HG03571 (cell line): Measurements from ENCODE around the gene DLG2.

Source experiments
- ATAC-seq: cut with Tn5 transposase; IDR thresholded peaks from one replicate; pipeline ENCODE4 v1.9.1; 2021; ENCODE audit not compliant: unreplicated experiment

The DLG2 gene

DNA sequence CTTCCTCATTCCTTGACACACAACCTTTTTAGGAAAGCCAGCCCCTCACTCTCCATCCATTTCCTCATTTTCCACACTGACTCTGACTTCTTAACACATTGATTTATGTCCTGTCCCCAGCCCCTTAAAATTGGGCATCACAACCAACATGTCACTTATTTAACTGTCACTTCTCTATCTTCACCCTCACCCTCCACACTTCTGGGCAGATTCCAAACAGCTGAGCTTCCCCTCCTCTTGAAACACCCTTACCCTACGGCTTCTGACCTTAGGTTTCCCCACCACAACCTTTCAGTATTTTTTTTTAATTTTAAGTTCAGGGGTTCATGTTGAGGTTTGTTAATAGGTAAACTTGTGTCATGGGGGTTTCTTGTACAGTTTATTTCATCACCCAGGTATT lies 696.3 kb downstream of the DLG2 start:
- no peak for ATAC-seq

- ATAC-seq = no peak
Observed at GRCh38 chr11:84929738-84930137, 697.4 kb downstream of the DLG2 start.

- ATAC-seq = no peak
Observed at GRCh38 chr11:84924154-84924692, 702.9 kb downstream of the DLG2 start.

- no peak for ATAC-seq
Observed at GRCh38 chr11:84923489-84923888, 703.7 kb downstream of the DLG2 start.

GRCh38 chr11:84922836-84923235 lies 704.3 kb downstream of the DLG2 start:
- no peak for ATAC-seq

- ATAC-seq = no peak
Observed at GRCh38 chr11:84922212-84922805, 704.8 kb downstream of the DLG2 start.

DNA sequence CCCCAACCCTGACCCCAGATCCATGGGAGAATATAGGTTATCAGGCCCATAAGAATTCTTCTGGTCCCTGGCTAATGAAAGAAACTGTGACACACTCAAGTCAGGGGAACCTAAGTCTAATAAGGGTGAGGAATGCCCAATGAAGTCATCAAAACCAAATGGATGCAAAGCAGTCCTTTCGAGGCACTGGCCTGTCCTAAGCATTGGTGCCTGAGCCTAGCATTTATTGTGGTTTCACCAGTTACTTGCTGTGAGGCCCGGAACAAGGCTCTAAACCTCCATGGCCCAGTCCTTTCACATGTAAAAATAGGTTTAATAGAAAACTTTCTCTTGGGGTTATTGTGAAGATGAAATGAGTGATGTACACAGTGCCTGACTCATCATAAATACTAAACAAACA lies 712.6 kb downstream of the DLG2 start:
- no peak for ATAC-seq

DNA sequence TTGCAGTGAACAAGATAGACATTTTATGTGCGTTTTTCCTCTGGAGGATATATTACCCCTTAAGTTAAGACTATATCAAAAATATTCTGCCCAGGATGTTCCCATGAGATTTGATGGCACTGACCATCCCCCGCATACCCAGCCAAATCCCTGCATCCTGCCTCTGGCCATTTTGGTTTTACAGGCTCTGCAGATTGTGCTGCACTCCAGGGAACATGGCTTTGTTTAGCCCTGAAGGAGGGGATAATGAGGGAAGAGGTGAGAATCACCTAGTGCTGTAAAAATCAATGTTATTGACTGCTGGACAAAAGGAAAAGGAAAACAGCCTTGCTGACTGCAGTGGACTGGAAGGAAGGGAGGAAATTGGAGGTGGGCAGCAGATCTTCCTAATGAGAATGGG lies 717.4 kb downstream of the DLG2 start:
- ATAC-seq = no peak

DNA sequence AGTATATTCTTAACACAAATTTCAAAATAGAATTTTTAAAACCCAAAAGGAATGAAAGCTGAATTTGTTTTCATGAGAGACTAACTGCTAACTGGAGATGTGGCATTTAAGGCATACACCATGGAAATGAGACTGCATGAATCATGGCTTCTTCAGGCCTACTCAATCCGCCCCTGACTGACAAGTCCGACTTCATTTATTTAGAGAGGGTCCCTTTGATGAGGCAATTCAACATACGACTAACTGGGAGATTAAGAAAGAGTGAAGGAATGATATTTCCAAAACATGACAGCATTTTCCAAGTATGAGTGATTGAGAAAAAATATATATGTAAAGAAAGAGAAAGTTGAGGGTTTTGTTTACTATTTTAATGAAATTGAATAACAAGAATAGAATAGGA lies 720.1 kb downstream of the DLG2 start:
- ATAC-seq = no peak

GRCh38 chr11:84905411-84905810 lies 721.7 kb downstream of the DLG2 start:
- no peak for ATAC-seq

GRCh38 chr11:84902445-84902844 lies 724.7 kb downstream of the DLG2 start:
- ATAC-seq = no peak

- no peak for ATAC-seq
Observed at GRCh38 chr11:84901991-84902390, 725.2 kb downstream of the DLG2 start.

GRCh38 chr11:84899740-84900139 lies 727.4 kb downstream of the DLG2 start:
- no peak for ATAC-seq

DNA sequence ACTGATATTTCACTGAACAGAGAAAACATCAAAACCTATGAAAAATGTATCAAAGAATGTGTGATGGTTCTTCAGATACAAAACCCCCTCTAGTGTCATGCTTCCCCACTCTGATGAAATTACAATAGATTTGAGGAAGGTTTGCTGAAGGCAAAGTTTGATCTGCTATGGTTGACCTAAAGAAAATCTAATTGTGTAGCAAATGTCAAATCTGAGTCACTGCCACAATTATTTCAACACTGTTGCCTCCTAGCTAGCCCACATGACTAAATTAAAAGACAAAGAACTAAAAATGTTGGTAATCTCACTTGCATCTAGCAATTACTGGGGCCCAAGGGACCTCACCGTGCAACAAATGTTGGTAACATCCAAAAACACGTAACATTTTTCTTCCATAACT lies 728.0 kb downstream of the DLG2 start:
- ATAC-seq = no peak

DNA sequence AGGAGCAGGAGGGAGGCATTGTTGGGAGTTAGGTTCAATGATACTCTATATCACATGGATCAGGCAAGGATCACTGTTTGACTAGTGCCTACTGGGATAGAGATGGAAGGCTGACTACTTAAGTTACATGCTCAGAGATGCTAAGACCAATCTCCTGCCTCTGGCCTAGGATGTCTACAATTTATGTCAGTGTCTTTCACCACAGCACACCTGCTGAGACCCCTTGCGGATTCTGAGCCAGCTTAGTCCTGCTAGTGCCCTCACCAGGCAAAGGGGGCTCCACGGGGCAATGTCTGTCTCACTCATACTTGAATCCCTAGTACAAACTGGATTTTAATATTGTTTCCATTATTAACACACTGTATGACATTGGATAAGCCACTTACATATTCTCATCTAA lies 732.5 kb downstream of the DLG2 start:
- ATAC-seq = no peak

DNA sequence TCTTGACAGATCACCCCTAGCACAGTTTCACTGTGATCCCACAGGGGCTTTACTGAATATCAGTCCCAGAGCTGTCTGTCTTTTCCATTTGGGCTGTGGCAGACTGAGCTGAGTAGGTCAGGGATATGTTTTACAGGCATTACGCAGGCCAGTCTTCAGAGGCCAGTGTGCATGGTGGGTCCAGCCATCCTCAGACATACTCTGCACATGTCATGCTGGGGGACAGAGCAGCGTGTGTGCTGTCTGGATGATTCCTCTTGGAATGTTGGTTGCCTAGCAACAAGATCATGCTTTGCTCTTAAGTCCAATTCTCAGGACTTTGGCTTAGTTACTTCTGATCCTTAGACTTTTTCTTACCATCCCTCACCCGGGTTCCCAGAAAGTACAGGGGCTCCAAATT lies 736.5 kb downstream of the DLG2 start:
- no peak for ATAC-seq

DNA sequence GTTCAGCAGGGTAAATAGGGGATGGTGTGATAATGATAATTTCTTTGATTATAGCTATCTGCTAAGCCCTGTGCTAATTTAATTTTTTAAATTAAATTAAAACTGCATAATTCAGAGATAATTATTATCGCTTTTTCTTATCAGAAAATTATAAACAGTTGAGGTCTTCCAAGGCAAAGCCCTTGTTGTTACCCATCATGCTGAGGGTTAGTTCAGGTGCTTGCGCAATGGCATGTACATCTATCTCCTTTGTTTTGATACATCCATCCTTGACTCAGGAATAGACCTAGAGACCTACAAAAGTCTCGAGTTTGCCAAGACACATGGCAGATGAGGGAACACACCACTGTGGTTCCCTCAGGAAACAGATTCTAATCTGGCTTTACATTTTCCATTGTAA lies 737.6 kb downstream of the DLG2 start:
- ATAC-seq = no peak

DNA sequence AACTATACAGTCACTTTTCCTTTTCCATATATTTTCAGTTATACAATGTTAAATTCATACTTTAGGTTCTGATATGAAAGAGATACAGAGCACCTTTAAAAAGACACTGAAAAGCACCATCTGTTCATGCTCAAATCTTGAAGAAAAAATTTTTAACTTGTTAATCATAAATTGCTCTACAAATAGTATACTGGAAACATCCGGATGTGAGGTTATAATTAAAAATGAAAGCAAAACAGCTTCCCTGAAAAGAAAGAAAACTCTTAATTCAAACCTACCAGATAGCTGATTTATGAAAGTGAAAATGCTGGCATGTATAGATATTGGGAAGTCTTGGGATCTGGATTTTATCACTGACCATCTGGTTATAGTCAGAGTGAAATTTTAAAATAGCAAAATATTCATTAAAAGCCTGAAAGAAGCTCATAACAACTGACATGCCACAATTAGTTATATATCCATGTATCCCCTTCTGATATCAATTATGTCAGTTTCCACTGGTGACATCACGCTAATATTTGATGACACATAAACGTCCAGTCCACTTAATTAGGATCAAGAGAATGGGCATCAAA lies 740.0 kb downstream of the DLG2 start:
- no peak for ATAC-seq

- no peak for ATAC-seq
Observed at GRCh38 chr11:84886344-84886743, 740.8 kb downstream of the DLG2 start.

DNA sequence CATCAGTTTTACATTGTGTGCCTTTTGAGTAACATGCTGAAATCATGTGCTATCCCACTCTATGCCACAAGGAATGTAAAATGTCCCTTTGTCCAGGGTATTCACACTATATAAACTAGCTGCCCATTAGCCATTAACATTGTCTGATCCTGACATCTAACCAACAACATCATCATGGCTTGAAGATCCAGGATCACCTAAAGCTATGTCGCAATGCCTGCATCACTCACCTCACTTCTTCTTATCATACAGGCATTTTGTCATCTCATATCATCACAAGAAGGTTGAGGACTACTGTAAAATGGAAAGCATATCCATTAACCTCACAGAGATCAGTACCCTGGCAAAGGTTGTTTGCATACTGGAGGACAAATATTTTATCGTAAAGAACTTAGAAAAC lies 742.3 kb downstream of the DLG2 start:
- no peak for ATAC-seq

DNA sequence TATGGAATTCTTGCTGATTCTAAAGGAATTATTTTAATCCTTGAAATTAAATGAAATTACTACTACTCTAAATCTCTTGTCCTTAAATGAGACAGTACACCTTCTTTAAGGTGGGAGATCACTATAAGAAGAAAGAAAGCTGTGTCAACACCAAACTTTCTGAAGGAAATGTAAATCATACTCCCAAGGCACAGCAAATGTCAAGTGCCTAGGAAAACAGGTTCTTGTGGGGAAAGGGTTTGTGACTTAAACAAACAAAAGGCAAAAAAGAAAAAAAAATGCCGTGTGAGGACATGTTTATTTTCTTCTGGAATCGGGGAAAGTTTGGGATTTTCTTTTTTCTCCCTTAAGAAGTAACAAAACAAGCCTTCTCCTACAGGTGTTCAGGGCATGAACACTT lies 745.1 kb downstream of the DLG2 start:
- no peak for ATAC-seq

DNA sequence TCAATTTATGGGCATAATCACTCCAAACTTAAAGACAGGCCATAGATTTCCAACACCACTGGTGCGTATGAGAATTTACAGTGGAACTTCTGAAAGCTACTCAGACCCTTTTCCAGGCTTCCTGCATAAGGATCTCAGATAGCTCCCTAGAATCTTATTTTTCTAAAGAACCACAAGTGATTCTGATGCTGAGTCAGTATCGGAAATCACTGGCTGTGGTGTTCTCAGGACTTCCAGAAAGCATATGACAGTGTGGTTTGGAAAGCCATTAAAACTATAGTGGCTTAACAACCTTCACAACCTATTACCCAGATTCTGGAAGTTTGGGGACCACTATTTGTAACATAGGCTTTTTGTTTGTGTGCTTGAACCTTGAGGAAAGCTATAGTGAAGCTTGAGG lies 756.0 kb downstream of the DLG2 start:
- ATAC-seq = no peak

DNA sequence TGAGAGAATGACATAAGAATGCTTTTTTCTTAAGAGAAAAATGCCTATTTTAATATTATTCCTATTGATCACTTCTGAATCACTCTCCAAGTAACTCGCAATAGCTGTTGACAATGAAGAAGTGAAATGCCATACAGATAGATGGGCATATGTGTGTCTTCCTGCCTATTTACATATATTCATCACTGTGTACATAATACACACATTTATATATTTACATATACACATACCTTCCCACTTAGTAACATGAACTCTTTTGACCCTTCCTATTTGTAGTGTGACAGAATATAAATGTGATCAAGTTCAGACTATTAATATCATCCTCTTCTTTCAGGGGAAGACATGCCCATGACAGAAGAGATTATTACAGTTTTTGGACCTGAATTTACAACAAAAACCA lies 756.7 kb downstream of the DLG2 start:
- no peak for ATAC-seq
